Sigmoid colon (tissue), 4 donors: ENCODE measurements around the gene ASIC3.

Source experiments
- EP300 ChIP-seq, 4 donors: sonication (generic); formaldehyde crosslinking; IDR thresholded peaks; one replicate each; pipeline ENCODE4 v1.6.1; 2017; ENCODE audit warnings: antibody characterized with exemption in 4 of 4
- POLR2A ChIP-seq, 2 donors: fragments of 450-650 bp; IDR thresholded peaks; one replicate each; pipeline ENCODE4 v1.6.1; 2016; ENCODE audit warnings: antibody characterized with exemption in 2 of 2, mild to moderate bottlenecking in 2 of 2, moderate library complexity in 2 of 2
- POLR2AphosphoS5 ChIP-seq, 4 donors: sonication (generic); formaldehyde crosslinking; IDR thresholded peaks; one replicate each; pipeline ENCODE4 v1.6.1; 2017; ENCODE audit warnings: antibody characterized with exemption in 4 of 4
- TF ChIP-seq, protein P1 (sequence below), 4 experiments: fragments of 450-650 bp in 3 of 4; fragments of 200-600 bp in 1 of 4; IDR thresholded peaks; one replicate each; pipeline ENCODE4 v1.5.1; 2016 to 2019; ENCODE audit warnings: antibody characterized with exemption in 4 of 4, mild to moderate bottlenecking in 3 of 4, moderate library complexity in 2 of 4

DNA sequence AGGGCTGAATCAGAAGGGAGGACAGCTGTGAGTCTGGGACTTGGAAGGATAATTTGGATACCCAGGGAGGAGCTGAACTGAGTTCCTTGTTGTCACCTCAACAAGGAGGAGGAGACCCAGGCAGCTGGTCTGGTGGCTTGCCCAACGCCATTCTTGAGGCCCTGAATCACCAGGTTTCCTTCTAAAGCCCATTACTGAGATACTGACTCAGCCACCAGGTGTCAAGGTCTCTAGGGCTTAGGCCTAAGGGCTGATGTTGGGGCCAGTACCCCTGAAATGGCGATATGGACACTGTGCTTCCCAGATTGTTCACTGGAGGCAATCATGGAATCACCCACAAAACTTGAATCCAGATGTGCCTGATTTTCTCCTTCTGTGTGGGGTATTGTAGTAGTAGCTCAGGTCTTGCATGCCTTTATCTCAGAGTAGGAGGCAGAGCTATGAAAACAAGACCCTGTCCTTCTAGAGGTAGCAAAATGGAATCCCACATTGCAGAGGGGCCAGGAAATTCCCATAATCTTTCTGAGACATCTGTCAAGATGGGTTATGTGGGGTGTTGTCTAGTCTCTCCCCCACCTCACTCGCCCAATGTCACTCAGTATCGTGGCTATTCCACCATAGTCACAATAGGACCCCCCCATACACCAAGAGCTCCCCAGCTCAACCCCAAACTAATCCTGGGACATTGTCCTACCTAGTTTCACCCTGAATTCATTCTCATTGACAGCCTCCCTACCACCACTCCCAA, 22.2 kb upstream of the ASIC3 start:
- no peak for TF ChIP-seq POLR2A (IDR thresholded peaks at IDR 0.05)
- no peak for TF ChIP-seq EP300 (IDR thresholded peaks at IDR 0.05)
- TF ChIP-seq, protein P1, sequence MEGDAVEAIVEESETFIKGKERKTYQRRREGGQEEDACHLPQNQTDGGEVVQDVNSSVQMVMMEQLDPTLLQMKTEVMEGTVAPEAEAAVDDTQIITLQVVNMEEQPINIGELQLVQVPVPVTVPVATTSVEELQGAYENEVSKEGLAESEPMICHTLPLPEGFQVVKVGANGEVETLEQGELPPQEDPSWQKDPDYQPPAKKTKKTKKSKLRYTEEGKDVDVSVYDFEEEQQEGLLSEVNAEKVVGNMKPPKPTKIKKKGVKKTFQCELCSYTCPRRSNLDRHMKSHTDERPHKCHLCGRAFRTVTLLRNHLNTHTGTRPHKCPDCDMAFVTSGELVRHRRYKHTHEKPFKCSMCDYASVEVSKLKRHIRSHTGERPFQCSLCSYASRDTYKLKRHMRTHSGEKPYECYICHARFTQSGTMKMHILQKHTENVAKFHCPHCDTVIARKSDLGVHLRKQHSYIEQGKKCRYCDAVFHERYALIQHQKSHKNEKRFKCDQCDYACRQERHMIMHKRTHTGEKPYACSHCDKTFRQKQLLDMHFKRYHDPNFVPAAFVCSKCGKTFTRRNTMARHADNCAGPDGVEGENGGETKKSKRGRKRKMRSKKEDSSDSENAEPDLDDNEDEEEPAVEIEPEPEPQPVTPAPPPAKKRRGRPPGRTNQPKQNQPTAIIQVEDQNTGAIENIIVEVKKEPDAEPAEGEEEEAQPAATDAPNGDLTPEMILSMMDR (IDR thresholded peaks at IDR 0.05) = no peak
- TF ChIP-seq POLR2AphosphoS5 (IDR thresholded peaks at IDR 0.05) = no peak
